ENCODE results near the gene PPFIBP2. TPM values are rescaled to one million over a fixed set of nuclear protein-coding genes. Genes with fewer than 3 reads are reported as not detected.

PPFIBP2 gene
- total and polyA plus RNA-seq, 10 of the 15 experiments (the other 5 are each of a cell fraction or from before 2014, with no cell fraction given): 17.3 to 56.3 (median 39.2) TPM

GRCh38 chr11:7646866-7647265 is 133.1 kb downstream of the PPFIBP2 start (continued):
- TF ChIP-seq, protein P1, sequence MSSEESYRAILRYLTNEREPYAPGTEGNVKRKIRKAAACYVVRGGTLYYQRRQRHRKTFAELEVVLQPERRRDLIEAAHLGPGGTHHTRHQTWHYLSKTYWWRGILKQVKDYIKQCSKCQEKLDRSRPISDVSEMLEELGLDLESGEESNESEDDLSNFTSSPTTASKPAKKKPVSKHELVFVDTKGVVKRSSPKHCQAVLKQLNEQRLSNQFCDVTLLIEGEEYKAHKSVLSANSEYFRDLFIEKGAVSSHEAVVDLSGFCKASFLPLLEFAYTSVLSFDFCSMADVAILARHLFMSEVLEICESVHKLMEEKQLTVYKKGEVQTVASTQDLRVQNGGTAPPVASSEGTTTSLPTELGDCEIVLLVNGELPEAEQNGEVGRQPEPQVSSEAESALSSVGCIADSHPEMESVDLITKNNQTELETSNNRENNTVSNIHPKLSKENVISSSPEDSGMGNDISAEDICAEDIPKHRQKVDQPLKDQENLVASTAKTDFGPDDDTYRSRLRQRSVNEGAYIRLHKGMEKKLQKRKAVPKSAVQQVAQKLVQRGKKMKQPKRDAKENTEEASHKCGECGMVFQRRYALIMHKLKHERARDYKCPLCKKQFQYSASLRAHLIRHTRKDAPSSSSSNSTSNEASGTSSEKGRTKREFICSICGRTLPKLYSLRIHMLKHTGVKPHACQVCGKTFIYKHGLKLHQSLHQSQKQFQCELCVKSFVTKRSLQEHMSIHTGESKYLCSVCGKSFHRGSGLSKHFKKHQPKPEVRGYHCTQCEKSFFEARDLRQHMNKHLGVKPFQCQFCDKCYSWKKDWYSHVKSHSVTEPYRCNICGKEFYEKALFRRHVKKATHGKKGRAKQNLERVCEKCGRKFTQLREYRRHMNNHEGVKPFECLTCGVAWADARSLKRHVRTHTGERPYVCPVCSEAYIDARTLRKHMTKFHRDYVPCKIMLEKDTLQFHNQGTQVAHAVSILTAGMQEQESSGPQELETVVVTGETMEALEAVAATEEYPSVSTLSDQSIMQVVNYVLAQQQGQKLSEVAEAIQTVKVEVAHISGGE (CRISPR knock-in tag; IDR thresholded peaks at IDR 0.05): no peak
- no peak for TF ChIP-seq CBFB (IDR thresholded peaks at IDR 0.05; ENCODE audit: low read depth)
- no peak for TF ChIP-seq BRCA1 (IDR thresholded peaks at IDR 0.05; ENCODE audit: low read depth, low read length)
- no peak for TF ChIP-seq RCOR1 (conservative IDR thresholded peaks at IDR 0.05; ENCODE audit: low read depth, low read length)
- no peak for TF ChIP-seq HDAC2 (IDR thresholded peaks at IDR 0.05)
- TF ChIP-seq IRF3 (IDR thresholded peaks at IDR 0.05): no peak
- no peak for TF ChIP-seq NFXL1 (IDR thresholded peaks at IDR 0.05; ENCODE audit: borderline replicate concordance)
- no peak for TF ChIP-seq PKNOX1 (IDR thresholded peaks at IDR 0.05)
- no peak for TF ChIP-seq SREBF1 (IDR thresholded peaks at IDR 0.05; ENCODE audit: low read length)
- no peak for TF ChIP-seq TCF12 (IDR thresholded peaks at IDR 0.05; ENCODE audit: low read depth, low read length)

Measured in GM12878 (cell line).